Endothelial cell of umbilical vein (primary cell): ENCODE measurements around the gene SREK1IP1. TPM values are rescaled to one million over a fixed set of nuclear protein-coding genes. Genes with fewer than 3 reads are reported as not detected.

Experiments
- BruUV-seq: library from RNA; stranded (reverse); fragments of 400-500 nt; replicated peaks from 2 replicates; lab custom pipeline; 2021; lab: Mats Ljungman, UMichigan
- CTCF ChIA-PET: fragments of 300-600, 350-600 bp; sonication (Branson Sonifier 250); formaldehyde crosslinking; loops from one replicate; lab custom pipeline; 2021; ENCODE audit warnings: antibody characterized with exemption, inconsistent platforms; lab: Charles Lee
- POLR2A ChIA-PET: fragments of 300-600, 350-600 bp; sonication (Branson Sonifier 250); formaldehyde crosslinking; loops from one replicate; lab custom pipeline; 2021; ENCODE audit warnings: antibody characterized with exemption, inconsistent platforms; lab: Charles Lee
- DNase-seq: peaks from one replicate; pipeline ENCODE4 v3.0.0-alpha.2; 2011; ENCODE audit warnings: low read depth, low spot score
- FAIRE-seq: peaks from 2 replicates; lab custom pipeline; 2011; peaks lifted over from hg19 to GRCh38; lab: Jason Lieb, UNC
- H2AFZ ChIP-seq: 2 replicates; pipeline ENCODE4 v1.6.0; 2012; ENCODE audit warnings: low read depth, low read length, control low read depth, inconsistent platforms
- H3K27ac ChIP-seq: 2 replicates; pipeline ENCODE4 v1.5.1; 2011; ENCODE audit warnings: low read depth, mild to moderate bottlenecking, control low read depth, low read length, moderate library complexity; ENCODE audit not compliant: insufficient read depth
- H3K27me3 ChIP-seq, 2 experiments: 2 replicates each; pipeline versions ENCODE4 v1.6.0 to v1.6.1; 2011; ENCODE audit warnings: low read length in 2 of 2, mixed read lengths in 1 of 2; ENCODE audit not compliant: control insufficient read depth in 2 of 2, insufficient read depth in 2 of 2
- H3K36me3 ChIP-seq, 2 experiments: 2 replicates in 1 of 2; 3 replicates in 1 of 2; pipeline ENCODE4 v1.5.1; 2011; ENCODE audit warnings: low read length in 2 of 2, mild to moderate bottlenecking in 1 of 2, moderate library complexity in 1 of 2; ENCODE audit not compliant: control insufficient read depth in 2 of 2, insufficient read depth in 2 of 2; ENCODE audit errors: extremely low read depth in 1 of 2
- H3K4me1 ChIP-seq: 3 replicates; pipeline ENCODE4 v1.5.1; 2011; ENCODE audit warnings: mild to moderate bottlenecking, low read length; ENCODE audit not compliant: control insufficient read depth, insufficient read depth; ENCODE audit errors: extremely low read depth
- H3K4me2 ChIP-seq: 2 replicates; pipeline ENCODE4 v1.6.1; 2011; ENCODE audit warnings: low read length, control low read depth, mixed read lengths; ENCODE audit not compliant: insufficient read depth
- H3K4me3 ChIP-seq, 3 experiments: fragments of 200-600 bp in 1 of 3; sonication (generic), shearing (Covaris generic) in 1 of 3; replicated peaks in 1 of 3; 2 replicates each; pipeline ENCODE4 v1.5.1; 2011 to 2016; ENCODE audit warnings: control low read depth in 3 of 3, low read length in 3 of 3, mild to moderate bottlenecking in 2 of 3, inconsistent platforms in 1 of 3, low read depth in 1 of 3, moderate library complexity in 1 of 3; ENCODE audit not compliant: insufficient read depth in 1 of 3
- H3K79me2 ChIP-seq: 2 replicates; pipeline ENCODE4 v1.6.0; 2012; ENCODE audit warnings: low read length, inconsistent platforms; ENCODE audit not compliant: control insufficient read depth, insufficient read depth
- H3K9ac ChIP-seq: replicated peaks from 2 replicates; pipeline ENCODE3; 2011; ENCODE audit warnings: low read length, control low read depth; ENCODE audit not compliant: insufficient read depth; ENCODE audit errors: extremely low read depth
- H3K9me1 ChIP-seq: replicated peaks from 3 replicates; pipeline ENCODE4 v1.6.0; 2011; ENCODE audit warnings: mild to moderate bottlenecking, low read length; ENCODE audit not compliant: control insufficient read depth, insufficient read depth; ENCODE audit errors: extremely low read depth
- H3K9me3 ChIP-seq: replicated peaks from 2 replicates; pipeline ENCODE4 v1.5.1; 2012; ENCODE audit warnings: low read length, inconsistent platforms; ENCODE audit not compliant: control insufficient read depth, insufficient read depth
- H4K20me1 ChIP-seq: replicated peaks from 2 replicates; pipeline ENCODE3; 2011; ENCODE audit warnings: mild to moderate bottlenecking, low read length; ENCODE audit not compliant: control insufficient read depth, insufficient read depth; ENCODE audit errors: extremely low read depth
- EZH2 ChIP-seq: IDR thresholded peaks from 2 replicates; pipeline ENCODE4 v1.6.1; 2012; ENCODE audit warnings: borderline replicate concordance, low read depth, mild to moderate bottlenecking, moderate library complexity, low read length, inconsistent platforms; ENCODE audit not compliant: severe bottlenecking
- FOS ChIP-seq: IDR thresholded peaks from 2 replicates; pipeline ENCODE4 v1.6.1; 2011; ENCODE audit warnings: mild to moderate bottlenecking, low read length, moderate library complexity, borderline replicate concordance; ENCODE audit not compliant: insufficient read depth
- GATA2 ChIP-seq: IDR thresholded peaks from 2 replicates; pipeline ENCODE4 v1.7.0; 2011; ENCODE audit warnings: low read depth, mild to moderate bottlenecking, moderate library complexity, mixed read lengths, low read length; ENCODE audit not compliant: insufficient read length, insufficient read depth
- JUN ChIP-seq: IDR thresholded peaks from 2 replicates; pipeline ENCODE4 v1.6.1; 2011; ENCODE audit warnings: borderline replicate concordance, low read depth; ENCODE audit not compliant: insufficient read length, insufficient read depth
- MYC ChIP-seq: IDR thresholded peaks from one replicate; pipeline ENCODE4 v1.6.1; 2011; ENCODE audit warnings: mild to moderate bottlenecking, low read depth, low read length
- POLR2A ChIP-seq: IDR thresholded peaks from 2 replicates; pipeline ENCODE4 v1.6.1; 2012; ENCODE audit warnings: low read depth, mild to moderate bottlenecking, control low read depth, low read length
- POLR2AphosphoS5 ChIP-seq: IDR thresholded peaks from 2 replicates; pipeline ENCODE4 v1.6.1; 2012; ENCODE audit warnings: low read depth, mild to moderate bottlenecking, control low read depth, low read length, moderate library complexity; ENCODE audit not compliant: insufficient read depth
- dilution Hi-C: fragments of 300-500 bp; cut with MboI; formaldehyde crosslinking; loops from one replicate; pipeline ENCODE4 v1.15.0; 2019; ENCODE audit warnings: low sequenced_read_pairs; ENCODE audit not compliant: extremely low pct_ligation_motif_present
- intact Hi-C: fragments of 100-400 bp; cut with micrococcal nuclease; formaldehyde crosslinking; loops from one replicate; pipeline ENCODE4 v1.10.0; 2022
- polyA plus RNA-seq, 4 experiments: library from polyadenylated mRNA; depleted of rRNA in 3 of 4; stranded (reverse) in 3 of 4; unstranded in 1 of 4; fragments of >200 nt; gene quantifications; 2 replicates each; pipeline versions ENCODE4 v1.2.1 to v1.2.3, GENCODE V29; 2011 to 2012; ENCODE audit warnings: missing spikeins in 1 of 4
- total RNA-seq: library from RNA; stranded (reverse); gene quantifications from 2 replicates; pipeline ENCODE4 v1.2.3, GENCODE V29; 2021
- TF ChIP-seq, protein P1 (sequence below), 2 donors: IDR thresholded peaks; 1 replicate in 1 of 2; 2 replicates in 1 of 2; pipeline ENCODE4 v1.5.1; 2011; ENCODE audit warnings: low read length in 2 of 2, mild to moderate bottlenecking in 2 of 2, moderate library complexity in 2 of 2, control low read depth in 1 of 2, inconsistent platforms in 1 of 2, low read depth in 1 of 2; ENCODE audit not compliant: insufficient read depth in 1 of 2; ENCODE audit errors: extremely low read depth in 1 of 2
- TF ChIP-seq, protein P2 (sequence below): IDR thresholded peaks from 2 replicates; pipeline ENCODE4 v1.6.1; 2011; ENCODE audit not compliant: insufficient read depth, insufficient read length

Gene SREK1IP1
- total and polyA plus RNA-seq, 2 donors (not counting 3 experiments of a cell fraction or from before 2014, with no cell fraction given) = 6.3 to 17.8 TPM

DNA sequence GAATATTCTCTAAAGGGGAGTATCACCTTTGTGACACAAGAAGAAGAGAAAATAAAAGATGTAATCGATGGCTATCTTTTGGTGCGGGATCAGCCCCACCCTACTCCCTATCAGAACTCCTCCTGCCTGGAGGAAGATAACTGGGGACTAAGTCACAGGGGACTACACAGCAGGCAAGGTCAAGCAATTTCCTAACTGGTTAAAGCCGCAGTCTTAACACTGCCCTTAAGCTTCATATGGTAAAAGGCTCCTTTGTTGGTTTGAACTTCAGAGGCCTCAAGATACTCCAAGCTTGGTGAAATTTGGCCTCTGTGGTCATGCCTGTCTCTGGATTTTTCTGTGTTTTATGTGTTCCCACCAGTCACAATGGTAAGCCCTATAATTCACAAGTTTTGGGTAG is 79.5 kb downstream of the SREK1IP1 start:
- no peak for DNase-seq
- POLR2A ChIA-PET = no interaction called here
- Histone ChIP-seq H3K9me1 (no peaks in the 10 kb centered on the region), H3K27ac (no peak overlapping the region), H2AFZ (no peak overlapping the region), H3K4me2 (no peak overlapping the region), H3K36me3 (no peaks in the 10 kb centered on the region), H3K4me1 (peaks cover 7% of the 10 kb centered on the region), H3K9ac (no peak overlapping the region), H3K27me3 (peaks cover 38 to 51% of the 10 kb centered on the region in 2 experiments), H3K9me3 (no peaks in the 10 kb centered on the region), H3K79me2 (no peaks in the 10 kb centered on the region), H3K4me3 (no peak overlapping the region), H4K20me1 (no peaks in the 10 kb centered on the region)
- CTCF ChIA-PET = no interaction called here
- intact Hi-C loops (no loop called here), dilution Hi-C loops (no loop called here)
- FAIRE-seq = no peak
- no TSS peak for BruUV-seq
- TF ChIP-seq POLR2A (no peak), FOS (no peak), JUN (no peak), EZH2 (no peak), GATA2 (no peak), POLR2AphosphoS5 (no peak), MYC (no peak)
- TF ChIP-seq, protein P1, sequence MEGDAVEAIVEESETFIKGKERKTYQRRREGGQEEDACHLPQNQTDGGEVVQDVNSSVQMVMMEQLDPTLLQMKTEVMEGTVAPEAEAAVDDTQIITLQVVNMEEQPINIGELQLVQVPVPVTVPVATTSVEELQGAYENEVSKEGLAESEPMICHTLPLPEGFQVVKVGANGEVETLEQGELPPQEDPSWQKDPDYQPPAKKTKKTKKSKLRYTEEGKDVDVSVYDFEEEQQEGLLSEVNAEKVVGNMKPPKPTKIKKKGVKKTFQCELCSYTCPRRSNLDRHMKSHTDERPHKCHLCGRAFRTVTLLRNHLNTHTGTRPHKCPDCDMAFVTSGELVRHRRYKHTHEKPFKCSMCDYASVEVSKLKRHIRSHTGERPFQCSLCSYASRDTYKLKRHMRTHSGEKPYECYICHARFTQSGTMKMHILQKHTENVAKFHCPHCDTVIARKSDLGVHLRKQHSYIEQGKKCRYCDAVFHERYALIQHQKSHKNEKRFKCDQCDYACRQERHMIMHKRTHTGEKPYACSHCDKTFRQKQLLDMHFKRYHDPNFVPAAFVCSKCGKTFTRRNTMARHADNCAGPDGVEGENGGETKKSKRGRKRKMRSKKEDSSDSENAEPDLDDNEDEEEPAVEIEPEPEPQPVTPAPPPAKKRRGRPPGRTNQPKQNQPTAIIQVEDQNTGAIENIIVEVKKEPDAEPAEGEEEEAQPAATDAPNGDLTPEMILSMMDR (IDR thresholded peaks at IDR 0.05; ENCODE audit: extremely low read depth in 1 of 2, insufficient read depth in 1 of 2, low read depth in 1 of 2, low read length in 2 of 2) = no peak
- TF ChIP-seq, protein P2, sequence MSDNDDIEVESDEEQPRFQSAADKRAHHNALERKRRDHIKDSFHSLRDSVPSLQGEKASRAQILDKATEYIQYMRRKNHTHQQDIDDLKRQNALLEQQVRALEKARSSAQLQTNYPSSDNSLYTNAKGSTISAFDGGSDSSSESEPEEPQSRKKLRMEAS = no peak
